K562 (cell line): Measurements from ENCODE around the gene SERPINE1. TPM values are rescaled to one million over a fixed set of nuclear protein-coding genes. Genes with fewer than 3 reads are reported as not detected.
A peak's percentile ranks its signal among the peaks of the same experiment; 100 is the strongest.

ENCODE experiments used
- ATAC-seq: fragments of 200-7000 bp; cut with Tn5 transposase; 3 replicates; pipeline ENCODE4 v1.9.1; 2020; ENCODE audit warnings: moderate library complexity
- BruUV-seq: library from RNA; stranded (reverse); fragments of 400-500 nt; replicated peaks from 2 replicates; lab custom pipeline; 2021; lab: Mats Ljungman, UMichigan
- CTCF ChIA-PET: fragments of 300-600 bp; formaldehyde crosslinking; extraction: SDS; loops from one replicate; lab custom pipeline; 2021; ENCODE audit warnings: low intra/inter-chr PET ratio; lab: Yijun Ruan, JAX
- POLR2A ChIA-PET: fragments of 300-600, 350-650 bp; sonication (Branson Sonifier 250); formaldehyde crosslinking; extraction: SDS; loops from one replicate; lab custom pipeline; 2021; ENCODE audit warnings: antibody characterized with exemption, inconsistent platforms; lab: Yijun Ruan, JAX
- DNase-seq, 4 experiments: peaks; one replicate each; pipeline versions ENCODE4 v3.0.0 to v3.0.0-alpha.2; 2011 to 2018; ENCODE audit warnings: low spot score in 3 of 4, mixed read lengths in 3 of 4; ENCODE audit errors: extremely low read depth in 1 of 4
- FAIRE-seq: peaks from 2 replicates; lab custom pipeline; 2011; peaks lifted over from hg19 to GRCh38; lab: Jason Lieb, UNC
- H2AFZ ChIP-seq: 2 replicates; pipeline ENCODE4 v1.6.0; 2011; ENCODE audit warnings: low read depth, low read length, control low read depth, inconsistent platforms
- H3K27ac ChIP-seq: fragments of 200-600 bp; 3 replicates; pipeline ENCODE4 v1.8.0; 2011; ENCODE audit warnings: low read depth, mild to moderate bottlenecking, control low read depth, inconsistent platforms, low read length, moderate library complexity, mixed read lengths; ENCODE audit errors: extremely low read depth
- H3K27me3 ChIP-seq, 2 experiments: fragments of 300-600 bp in 1 of 2; 2 replicates in 1 of 2; 3 replicates in 1 of 2; pipeline versions ENCODE4 v1.6.0 to v1.8.0; 2011; ENCODE audit warnings: inconsistent platforms in 2 of 2, low read length in 2 of 2, mild to moderate bottlenecking in 1 of 2, mixed read lengths in 1 of 2, moderate library complexity in 1 of 2; ENCODE audit not compliant: control insufficient read depth in 2 of 2, insufficient read depth in 2 of 2
- H3K36me3 ChIP-seq: fragments of 300-600 bp; 3 replicates; pipeline ENCODE4 v1.8.0; 2011; ENCODE audit warnings: mild to moderate bottlenecking, low read length, inconsistent platforms; ENCODE audit not compliant: control insufficient read depth, insufficient read depth
- H3K4me1 ChIP-seq, 2 experiments: fragments of 200-600 bp in 1 of 2; replicated peaks in 1 of 2; 2 replicates in 1 of 2; 3 replicates in 1 of 2; pipeline versions ENCODE4 v1.5.1 to v1.8.0; 2011; ENCODE audit warnings: inconsistent platforms in 2 of 2, low read length in 2 of 2, mild to moderate bottlenecking in 1 of 2, mixed read lengths in 1 of 2, moderate library complexity in 1 of 2; ENCODE audit not compliant: control insufficient read depth in 2 of 2, insufficient read depth in 2 of 2
- H3K4me2 ChIP-seq: 2 replicates; pipeline ENCODE4 v1.6.1; 2011; ENCODE audit warnings: low read length, control low read depth, inconsistent platforms, mixed read lengths; ENCODE audit not compliant: insufficient read depth
- H3K4me3 ChIP-seq: fragments of 200-600 bp; sonication (generic), shearing (Covaris generic); 2 replicates; pipeline ENCODE4 v1.5.1; 2016; ENCODE audit warnings: control low read depth, inconsistent platforms
- H3K79me2 ChIP-seq: fragments of 200-600 bp; 3 replicates; pipeline ENCODE4 v1.8.0; 2011; ENCODE audit warnings: low read length, inconsistent platforms; ENCODE audit not compliant: control insufficient read depth, insufficient read depth
- H3K9ac ChIP-seq, 2 experiments: 2 replicates each; pipeline versions ENCODE4 v1.6.0 to v1.6.1; 2011; ENCODE audit warnings: low read depth in 2 of 2, low read length in 2 of 2, control low read depth in 1 of 2, inconsistent platforms in 1 of 2, mild to moderate bottlenecking in 1 of 2, mixed read lengths in 1 of 2; ENCODE audit not compliant: insufficient read depth in 1 of 2
- H3K9me1 ChIP-seq: one replicate; pipeline ENCODE4 v1.6.0; 2011; ENCODE audit warnings: inconsistent platforms, mild to moderate bottlenecking, low read length, moderate library complexity; ENCODE audit not compliant: control insufficient read depth, insufficient read depth
- H3K9me3 ChIP-seq: replicated peaks from 2 replicates; pipeline ENCODE4 v1.5.1; 2011; ENCODE audit warnings: low read depth, low read length, inconsistent platforms; ENCODE audit not compliant: control insufficient read depth, insufficient read depth
- H4K20me1 ChIP-seq: replicated peaks from 2 replicates; pipeline ENCODE4 v1.6.1; 2011; ENCODE audit warnings: low read length, inconsistent platforms, mixed read lengths; ENCODE audit not compliant: control insufficient read depth, insufficient read depth
- CEBPB ChIP-seq: fragments of 450-650 bp; IDR thresholded peaks from 2 replicates; pipeline ENCODE4 v1.6.1; 2016; ENCODE audit warnings: missing genetic modification characterization, missing compliant biosample characterization
- CHD7 ChIP-seq: fragments of 200-600 bp; sonication (generic); IDR thresholded peaks from one replicate; pipeline ENCODE4 v1.6.1; 2012; ENCODE audit warnings: mild to moderate bottlenecking, low read depth, low read length, inconsistent platforms
- CTCF ChIP-seq, 3 experiments: IDR thresholded peaks in 2 of 3; conservative IDR thresholded peaks in 1 of 3; 2 replicates each; pipeline ENCODE4 v1.5.1; 2011 to 2012; ENCODE audit warnings: low read length in 3 of 3, mild to moderate bottlenecking in 3 of 3, control low read depth in 2 of 3, improper control_type of control experiment in 1 of 3, inconsistent platforms in 1 of 3, low read depth in 1 of 3, mixed read lengths in 1 of 3, moderate library complexity in 1 of 3; ENCODE audit not compliant: insufficient read depth in 2 of 3
- GTF2A2 ChIP-seq: IDR thresholded peaks from 2 replicates; pipeline ENCODE4 v1.6.1; 2016; ENCODE audit warnings: mild to moderate bottlenecking, missing genetic modification characterization, missing compliant biosample characterization
- RAD21 ChIP-seq, 2 experiments: fragments of 250-450 bp in 1 of 2; fragments of 450-650 bp in 1 of 2; sonication (Bioruptor Pico) in 1 of 2; formaldehyde crosslinking in 1 of 2; IDR thresholded peaks in 1 of 2; conservative IDR thresholded peaks in 1 of 2; 2 replicates each; pipeline versions ENCODE4 v1.4.0 to v1.8.0; 2020 to 2022; ENCODE audit warnings: mild to moderate bottlenecking in 2 of 2, moderate library complexity in 1 of 2
- SIN3A ChIP-seq, 2 experiments: fragments of 150-350 bp in 1 of 2; IDR thresholded peaks; 2 replicates each; pipeline ENCODE4 v1.6.1; 2011 to 2016; ENCODE audit warnings: borderline replicate concordance in 2 of 2, low read depth in 2 of 2, low read length in 2 of 2, mild to moderate bottlenecking in 2 of 2, moderate library complexity in 2 of 2; ENCODE audit not compliant: control insufficient read depth in 1 of 2
- ZFX ChIP-seq: sonication (generic); formaldehyde crosslinking; IDR thresholded peaks from 2 replicates; pipeline ENCODE4 v1.8.0; 2022; ENCODE audit warnings: mild to moderate bottlenecking, missing genetic modification reagents, moderate library complexity
- WGBS: fragments of 100-300 bp; shearing (Covaris generic); methylation state at CpG from one replicate; pipeline ENCODE4 v1.1.6; 2016; ENCODE audit warnings: low coverage, mixed read lengths; ENCODE audit not compliant: insufficient coverage; ENCODE audit errors: missing lambda C conversion rate; 5-methylcytosine and 5-hydroxymethylcytosine counted together
- in situ Hi-C: fragments of 300-500 bp; cut with MboI; formaldehyde crosslinking; loops from 4 replicates; pipeline ENCODE4 v1.15.0; 2018; ENCODE audit warnings: inconsistent platforms, mixed read lengths
- intact Hi-C: fragments of 100-400 bp; cut with micrococcal nuclease; formaldehyde crosslinking; loops from 2 replicates; pipeline ENCODE4 v1.14.2; 2022
- polyA plus RNA-seq, 8 experiments: library from polyadenylated mRNA; depleted of rRNA in 4 of 8; stranded (reverse) in 5 of 8; unstranded in 3 of 8; fragments of >200 nt; fragmentation: Nextera tagmentation in 2 of 8; fragmentation: Illumina TruSeq in 1 of 8; extraction: Ambion mirVana in 2 of 8; extraction: Trizol in 1 of 8; gene quantifications; 2 replicates each; pipeline versions ENCODE4 v1.2.1 to v1.2.3, GENCODE V29; 2011 to 2014; ENCODE audit warnings: inconsistent platforms in 1 of 8, missing spikeins in 1 of 8
- total RNA-seq, 7 experiments: library from RNA; depleted of rRNA in 6 of 7; stranded (reverse); fragments of >200 nt in 6 of 7; fragmentation: Illumina TruSeq in 2 of 7; extraction: Trizol in 2 of 7; gene quantifications; 2 replicates each; pipeline versions ENCODE4 v1.2.1 to v1.2.3, GENCODE V29; 2011 to 2021; ENCODE audit warnings: low replicate concordance in 1 of 7

Gene SERPINE1
- total and polyA plus RNA-seq, 9 of the 15 experiments (the other 6 are each of a cell fraction or from before 2014, with no cell fraction given): 0.22 to 4.8 (median 0.91) TPM

- FAIRE-seq (peak; percentile 54), DNase-seq (peak in 2 of 4 experiments; percentile 20 to 49), ATAC-seq (peak; percentile 12; the same call in 1 of the 3 replicates)
- H3K79me2 ChIP-seq: peaks cover 12% of the 10 kb centered on the region
- H3K4me1 ChIP-seq: peaks cover 20 to 40% of the 10 kb centered on the region in 2 experiments
- intact Hi-C loops (loop anchor here (1.0 kb wide), 1 partner anchor 9 kb away; the partner anchor contains the start of gene VGF), in situ Hi-C loops (no loop called here)
- no peaks in the 10 kb centered on the region for H3K27me3 ChIP-seq
- ChIA-PET POLR2A (interaction anchor here (0.5 to 1.4 kb wide), 4 partner anchors 9 to 1652 kb away, joined by 3 to 6 read pairs (median 4); partner anchors contain the start of genes VGF and ZKSCAN5), CTCF (no interaction called here)
- 48% methylated on average over 6 of the region's 6 CpGs for WGBS
- H3K36me3 ChIP-seq: peaks cover 41% of the 10 kb centered on the region; the same call in 2 of the 3 replicates
- H2AFZ ChIP-seq: no peak overlapping the region
- BruUV-seq: no TSS peak
- H3K9ac ChIP-seq: peak overlapping the region in 1 of 2 experiments; percentile 53; a peak in 1 of 4 replicates
- no peaks in the 10 kb centered on the region for H4K20me1 ChIP-seq
- H3K27ac ChIP-seq: no peak overlapping the region
- H3K4me3 ChIP-seq: no peak overlapping the region
- no peak overlapping the region for H3K4me2 ChIP-seq
- H3K9me3 ChIP-seq: no peaks in the 10 kb centered on the region
- H3K9me1 ChIP-seq: no peaks in the 10 kb centered on the region
- TF ChIP-seq CTCF (IDR thresholded peaks at IDR 0.05 in 2 of 3, conservative IDR thresholded peaks at IDR 0.05 in 1 of 3; ENCODE audit: insufficient read depth in 2 of 3, low read depth in 1 of 3, low read length in 3 of 3): peak; percentile 44 to 51 (median 46); a peak in 5 of 6 replicates
- peak in 1 of 2 experiments; percentile 23; a peak in 2 of 4 replicates for TF ChIP-seq RAD21 (CRISPR knock-in tag; conservative IDR thresholded peaks at IDR 0.05 in 1 of 2, IDR thresholded peaks at IDR 0.05 in 1 of 2)
- peak; percentile 80 for TF ChIP-seq CEBPB
- TF ChIP-seq GTF2A2 (tag): no peak
- TF ChIP-seq CHD7: no peak
- TF ChIP-seq ZFX (CRISPR knock-in tag): peak; percentile 36; the same call in 1 of the 2 replicates
- 0 out of 4 replicates have a peak, but pooled peaks of 1 of the 2 experiments have one; percentile 34 for TF ChIP-seq SIN3A (IDR thresholded peaks at IDR 0.05; ENCODE audit: borderline replicate concordance in 2 of 2, control insufficient read depth in 1 of 2, low read depth in 2 of 2, low read length in 2 of 2)
Measured at GRCh38 chr7:101156277-101156676, 29.4 kb downstream of the SERPINE1 start.
